Activated T-cell treated with anti-CD3 and anti-CD28 coated beads for 48 hours (primary cell): Measurements from ENCODE around the gene SNX32.

Source experiments
- DNase-seq: peaks from one replicate; pipeline ENCODE4 v3.0.0-alpha.2; 2020; ENCODE audit warnings: low read depth

Gene SNX32

GRCh38 chr11:65868907-65869306 lies 35.1 kb downstream of the SNX32 start:
- no peak for DNase-seq

GRCh38 chr11:65869643-65870306 lies 36.0 kb downstream of the SNX32 start:
- DNase-seq, result no peak

GRCh38 chr11:65870307-65870658 lies 36.5 kb downstream of the SNX32 start:
- no peak for DNase-seq

- DNase-seq, result no peak
Observed at GRCh38 chr11:65870706-65871681, 37.2 kb downstream of the SNX32 start.

GRCh38 chr11:65871811-65872548 lies 38.2 kb downstream of the SNX32 start:
- no peak for DNase-seq

- no peak for DNase-seq
Observed at GRCh38 chr11:65872586-65873317, 39.0 kb downstream of the SNX32 start, which contains the start of gene EFEMP2. EFEMP2 (minus strand) TSS chr11:65872800; CDS start chr11:65872354, 446 bp downstream.

- DNase-seq, result peak; percentile 96
Observed at GRCh38 chr11:65873318-65874156, 39.8 kb downstream of the SNX32 start.

GRCh38 chr11:65879617-65880016 lies 45.9 kb downstream of the SNX32 start, which contains the start of gene CTSW:
CTSW (plus strand) TSS chr11:65879837; CDS start chr11:65879855, 18 bp downstream.
- DNase-seq, result no peak

GRCh38 chr11:65880027-65880426 lies 46.3 kb downstream of the SNX32 start:
- no peak for DNase-seq

GRCh38 chr11:65880844-65881421 lies 47.2 kb downstream of the SNX32 start:
- DNase-seq, result no peak

- DNase-seq, result no peak
Observed at GRCh38 chr11:65882120-65883057, 48.6 kb downstream of the SNX32 start.

GRCh38 chr11:65883058-65883761 lies 49.4 kb downstream of the SNX32 start:
- DNase-seq, result no peak

GRCh38 chr11:65883786-65884715 lies 50.3 kb downstream of the SNX32 start:
- DNase-seq, result no peak

- DNase-seq, result peak; percentile 79
Observed at GRCh38 chr11:65884716-65885092, 50.9 kb downstream of the SNX32 start.

- DNase-seq, result no peak
Observed at GRCh38 chr11:65885231-65885630, 51.5 kb downstream of the SNX32 start.

- no peak for DNase-seq
Observed at GRCh38 chr11:65885808-65886536, 52.2 kb downstream of the SNX32 start.
